NAMALWA (cell line): ENCODE measurements around the gene ACY1.
"Not testable (repeated sequence)": the region's sequence is repeated elsewhere in the genome, so short reads cannot be mapped to it uniquely, and the experiment has no call there.

Experiments used
- DNase-seq: peaks from one replicate; pipeline ENCODE4 v3.0.0-alpha.2; 2015; ENCODE audit warnings: low spot score

The ACY1 gene

DNA sequence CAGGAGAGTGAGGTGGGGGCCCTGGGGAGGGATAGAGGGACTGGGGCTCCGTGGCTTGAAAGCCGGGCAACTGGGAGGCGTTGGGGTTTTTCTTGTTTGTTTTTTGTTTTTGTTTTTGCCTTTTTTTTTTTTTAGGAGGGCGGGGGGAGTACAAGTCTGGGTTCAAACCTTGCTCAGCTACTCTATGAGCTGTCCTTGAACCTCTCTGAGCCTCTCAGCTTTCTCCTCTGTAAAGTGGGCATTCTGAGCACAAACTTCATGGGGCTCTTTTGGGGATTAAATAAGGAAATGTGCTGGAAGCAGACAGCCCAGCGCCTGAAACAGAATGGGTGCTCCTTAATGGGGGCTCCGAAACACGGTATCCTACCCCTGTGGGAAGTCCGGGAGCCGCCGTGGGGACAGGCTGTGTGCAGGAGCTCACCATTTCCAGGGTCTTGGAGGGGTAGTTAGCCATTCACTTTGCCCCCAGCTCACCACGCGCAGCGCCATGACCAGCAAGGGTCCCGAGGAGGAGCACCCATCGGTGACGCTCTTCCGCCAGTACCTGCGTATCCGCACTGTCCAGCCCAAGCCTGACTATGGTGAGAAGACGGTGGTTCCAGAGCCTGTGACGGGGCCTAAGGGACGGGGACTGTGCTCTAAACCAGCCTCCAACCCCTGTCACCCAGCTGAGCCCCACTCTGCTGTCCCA lies 388 bp downstream of the ACY1 start:
- DNase-seq: no peak

DNA sequence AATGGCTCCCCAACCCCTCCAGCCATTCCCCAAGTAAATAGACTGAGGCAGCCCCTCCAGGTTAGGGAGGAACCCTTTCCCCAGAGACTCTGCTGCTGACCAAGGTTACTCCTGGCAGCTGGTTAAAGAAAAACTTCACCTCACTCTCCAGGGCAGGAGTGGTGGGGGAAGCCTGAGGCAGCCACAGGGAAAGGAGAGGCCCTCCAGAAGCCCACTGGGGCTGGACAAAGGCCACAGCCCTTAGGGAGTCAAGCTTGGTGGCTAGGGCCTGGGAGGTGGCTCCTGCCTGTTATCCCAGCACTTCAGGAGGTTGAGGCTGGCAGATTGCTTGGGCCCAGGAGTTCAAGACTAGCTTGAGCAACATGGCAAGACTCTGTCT lies 923 bp downstream of the ACY1 start:
- no peak for DNase-seq

DNA sequence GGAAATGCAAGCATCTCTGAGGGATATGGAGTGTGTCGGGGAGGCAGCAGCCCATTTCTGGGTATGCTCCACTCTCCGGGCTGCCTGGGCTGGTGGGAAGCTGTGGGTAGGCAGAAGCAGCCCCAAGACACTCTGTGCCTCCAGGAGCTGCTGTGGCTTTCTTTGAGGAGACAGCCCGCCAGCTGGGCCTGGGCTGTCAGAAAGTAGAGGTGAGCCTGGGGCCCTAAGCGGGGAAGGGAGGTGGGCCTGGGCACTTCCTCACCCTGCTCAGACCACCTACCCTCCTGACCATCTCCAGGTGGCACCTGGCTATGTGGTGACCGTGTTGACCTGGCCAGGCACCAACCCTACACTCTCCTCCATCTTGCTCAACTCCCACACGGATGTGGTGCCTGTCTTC lies 1.7 kb downstream of the ACY1 start:
- DNase-seq: no peak

DNA sequence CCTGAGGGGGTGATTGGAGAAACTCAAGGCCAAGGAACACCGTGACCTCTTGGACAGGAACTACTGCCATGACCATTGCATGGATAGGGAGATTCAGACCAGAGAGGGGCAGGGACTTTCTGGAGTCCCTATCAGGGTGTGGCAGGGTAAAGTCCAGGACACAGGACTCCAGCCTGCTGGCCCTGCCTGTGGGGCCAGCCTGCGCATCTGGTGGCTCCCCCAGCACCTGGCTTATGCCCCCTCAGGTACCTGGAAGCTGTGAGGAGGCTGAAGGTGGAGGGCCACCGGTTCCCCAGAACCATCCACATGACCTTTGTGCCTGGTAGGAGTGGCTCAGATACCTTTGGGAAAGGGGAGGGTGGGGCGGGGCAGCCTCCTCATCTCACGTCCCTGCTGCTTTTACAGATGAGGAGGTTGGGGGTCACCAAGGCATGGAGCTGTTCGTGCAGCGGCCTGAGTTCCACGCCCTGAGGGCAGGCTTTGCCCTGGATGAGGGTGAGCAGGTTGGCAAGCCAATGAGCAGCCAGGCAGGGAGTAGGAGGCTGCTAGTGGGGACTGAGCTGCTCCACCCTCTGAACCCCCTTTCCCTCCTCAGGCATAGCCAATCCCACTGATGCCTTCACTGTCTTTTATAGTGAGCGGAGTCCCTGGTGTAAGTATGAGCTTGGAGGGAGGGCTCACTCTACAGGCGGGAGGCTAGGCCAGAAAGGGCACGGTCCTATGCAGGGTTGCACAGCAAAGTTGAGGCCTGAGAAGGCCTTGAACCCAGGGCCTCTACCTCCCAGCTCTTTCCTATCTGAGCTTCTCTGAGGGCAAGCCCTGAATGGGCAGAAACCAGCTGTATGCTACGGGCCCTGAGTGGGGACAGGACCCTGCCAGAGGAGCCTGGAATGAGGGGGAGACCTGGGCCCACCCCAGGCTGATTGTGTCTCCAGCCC lies 2.9 kb downstream of the ACY1 start:
- no peak for DNase-seq

DNA sequence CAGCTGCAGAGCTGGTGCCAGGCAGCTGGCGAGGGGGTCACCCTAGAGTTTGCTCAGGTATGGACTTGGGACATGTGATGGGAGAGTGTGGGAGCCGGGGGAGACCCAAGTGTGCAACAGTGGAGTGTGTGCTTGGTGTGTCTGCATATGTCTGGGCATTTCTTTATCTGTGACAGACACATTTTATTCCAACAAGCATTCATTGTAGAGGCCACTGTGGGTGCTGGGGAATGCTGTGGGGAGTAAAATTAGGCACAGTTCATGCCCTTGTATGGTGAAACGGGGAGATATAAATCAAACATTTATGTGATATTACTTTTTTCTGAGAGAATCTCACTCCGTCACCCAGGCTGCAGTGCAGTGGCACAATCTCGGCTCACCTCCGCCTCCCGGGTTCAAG lies 4.2 kb downstream of the ACY1 start:
- no peak for DNase-seq

DNA sequence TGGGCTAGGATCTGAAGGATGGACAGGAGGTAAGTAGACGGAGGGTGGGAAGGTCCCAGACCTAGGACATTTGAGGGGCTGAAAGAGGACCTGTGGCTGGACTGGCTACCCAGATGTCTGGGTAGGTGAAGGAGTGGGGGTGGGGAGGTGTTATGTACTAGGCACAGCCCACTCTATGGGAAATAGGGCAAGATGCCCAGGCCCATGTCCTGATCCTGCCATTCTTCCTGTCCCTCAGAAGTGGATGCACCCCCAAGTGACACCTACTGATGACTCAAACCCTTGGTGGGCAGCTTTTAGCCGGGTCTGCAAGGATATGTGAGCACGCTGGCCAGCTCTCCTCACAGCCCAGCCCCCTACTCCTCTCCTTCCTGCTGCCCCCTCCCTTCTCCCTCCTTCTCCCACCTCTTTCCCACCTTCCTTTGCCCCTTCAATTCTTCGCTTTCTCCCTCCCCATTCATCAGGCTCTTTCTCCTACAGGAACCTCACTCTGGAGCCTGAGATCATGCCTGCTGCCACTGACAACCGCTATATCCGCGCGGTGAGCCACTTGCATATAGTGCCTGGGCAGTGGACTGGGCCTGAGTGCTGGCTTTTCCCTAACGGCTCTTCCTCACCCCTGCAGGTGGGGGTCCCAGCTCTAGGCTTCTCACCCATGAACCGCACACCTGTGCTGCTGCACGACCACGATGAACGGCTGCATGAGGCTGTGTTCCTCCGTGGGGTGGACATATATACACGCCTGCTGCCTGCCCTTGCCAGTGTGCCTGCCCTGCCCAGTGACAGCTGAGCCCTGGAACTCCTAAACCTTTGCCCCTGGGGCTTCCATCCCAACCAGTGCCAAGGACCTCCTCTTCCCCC lies 5.2 kb downstream of the ACY1 start:
- DNase-seq: no peak

DNA sequence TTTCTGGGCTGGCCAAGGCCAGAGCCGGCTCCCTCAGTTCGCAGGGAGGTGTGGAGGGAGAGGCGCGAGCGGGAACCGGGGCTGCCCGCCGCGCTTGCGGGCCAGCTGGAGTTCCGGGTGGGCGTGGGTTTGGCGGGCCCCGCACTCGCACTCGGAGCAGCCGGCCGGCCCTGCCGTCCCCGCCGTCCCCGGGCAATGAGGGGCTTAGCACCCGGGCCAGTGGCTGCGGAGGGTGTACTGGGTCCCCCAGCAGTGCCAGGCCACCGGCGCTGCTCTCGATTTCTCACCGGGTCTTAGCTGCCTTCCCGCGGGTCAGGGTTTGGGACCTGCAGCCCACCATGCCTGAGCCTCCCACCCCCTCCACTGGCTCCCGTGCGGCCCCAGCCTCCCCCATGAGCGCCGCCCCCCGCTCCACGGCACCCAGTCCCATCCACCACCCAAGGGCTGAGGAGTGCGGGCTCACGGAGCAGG lies 7.2 kb downstream of the ACY1 start:
- DNase-seq: not testable (repeated sequence)

DNA sequence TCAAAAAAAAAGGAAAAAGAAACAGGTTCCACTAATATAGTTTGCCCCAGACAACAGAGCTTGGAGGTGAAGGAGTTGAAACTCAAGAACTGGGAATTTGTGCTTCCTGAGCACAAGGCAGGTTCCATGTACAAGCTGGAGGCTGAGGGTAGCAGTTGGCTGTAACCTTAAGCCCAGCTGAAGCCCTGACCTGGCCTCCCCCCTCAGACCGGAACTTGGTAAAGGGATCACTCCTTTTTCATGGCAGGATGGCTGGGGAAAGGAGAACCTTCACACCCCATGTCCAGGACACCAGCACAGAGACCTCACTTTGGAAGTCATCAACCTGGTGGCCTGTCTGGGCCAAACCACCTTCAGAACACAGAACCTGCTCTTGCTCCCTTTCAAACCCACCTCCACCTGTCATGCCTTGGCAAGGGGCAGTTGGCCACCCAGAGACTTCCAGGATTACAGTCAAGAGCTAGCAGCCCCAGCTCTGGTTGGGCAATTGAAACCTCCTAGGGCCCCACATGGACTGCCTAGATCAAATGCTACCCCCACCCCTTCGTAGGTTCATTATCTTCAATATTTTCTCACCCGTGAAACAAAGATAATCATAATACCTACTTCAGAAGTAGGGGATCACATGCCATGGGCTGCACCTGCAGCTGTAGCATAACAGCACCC lies 8.8 kb downstream of the ACY1 start:
- DNase-seq: no peak

DNA sequence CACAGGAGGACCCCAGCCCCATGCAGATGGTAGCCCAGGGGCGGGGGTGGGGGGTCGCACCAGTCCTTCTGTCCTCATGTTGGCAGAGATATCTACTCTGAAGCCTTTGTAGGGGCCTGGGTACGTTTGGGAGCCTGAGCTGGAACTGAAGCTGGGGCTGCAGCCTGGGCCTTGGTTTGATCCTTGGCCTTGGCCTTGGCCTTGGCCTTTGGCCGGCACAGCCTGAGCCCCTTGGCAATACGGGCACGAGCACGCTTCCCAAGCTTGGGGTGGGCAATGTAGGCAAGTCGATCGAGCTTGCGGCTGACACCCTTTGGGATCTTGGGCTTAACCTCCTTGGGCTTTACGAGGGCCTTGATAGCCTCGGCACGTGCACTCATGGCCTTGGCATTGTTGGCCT lies 10.3 kb downstream of the ACY1 start:
- DNase-seq: not testable (repeated sequence)

DNA sequence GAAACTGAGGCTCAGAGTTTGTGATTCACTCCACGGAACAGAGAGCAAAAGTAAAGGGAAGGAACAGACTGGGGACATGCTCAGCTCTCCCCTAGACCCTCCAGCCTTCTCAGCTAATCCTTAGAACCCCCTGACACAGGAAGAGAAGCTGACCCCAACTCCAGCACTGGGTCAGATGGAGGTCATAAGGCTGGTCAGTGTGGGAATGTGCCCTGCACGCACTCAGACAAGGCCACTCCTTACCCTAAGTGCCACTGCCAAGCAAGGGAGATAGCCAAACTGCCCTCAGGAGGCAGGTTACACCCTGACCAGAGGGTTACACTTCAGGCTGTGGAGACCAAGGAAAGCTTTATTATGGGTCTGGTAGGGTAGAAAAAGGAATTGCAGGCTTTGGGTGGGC lies 11.2 kb downstream of the ACY1 start:
- no peak for DNase-seq

DNA sequence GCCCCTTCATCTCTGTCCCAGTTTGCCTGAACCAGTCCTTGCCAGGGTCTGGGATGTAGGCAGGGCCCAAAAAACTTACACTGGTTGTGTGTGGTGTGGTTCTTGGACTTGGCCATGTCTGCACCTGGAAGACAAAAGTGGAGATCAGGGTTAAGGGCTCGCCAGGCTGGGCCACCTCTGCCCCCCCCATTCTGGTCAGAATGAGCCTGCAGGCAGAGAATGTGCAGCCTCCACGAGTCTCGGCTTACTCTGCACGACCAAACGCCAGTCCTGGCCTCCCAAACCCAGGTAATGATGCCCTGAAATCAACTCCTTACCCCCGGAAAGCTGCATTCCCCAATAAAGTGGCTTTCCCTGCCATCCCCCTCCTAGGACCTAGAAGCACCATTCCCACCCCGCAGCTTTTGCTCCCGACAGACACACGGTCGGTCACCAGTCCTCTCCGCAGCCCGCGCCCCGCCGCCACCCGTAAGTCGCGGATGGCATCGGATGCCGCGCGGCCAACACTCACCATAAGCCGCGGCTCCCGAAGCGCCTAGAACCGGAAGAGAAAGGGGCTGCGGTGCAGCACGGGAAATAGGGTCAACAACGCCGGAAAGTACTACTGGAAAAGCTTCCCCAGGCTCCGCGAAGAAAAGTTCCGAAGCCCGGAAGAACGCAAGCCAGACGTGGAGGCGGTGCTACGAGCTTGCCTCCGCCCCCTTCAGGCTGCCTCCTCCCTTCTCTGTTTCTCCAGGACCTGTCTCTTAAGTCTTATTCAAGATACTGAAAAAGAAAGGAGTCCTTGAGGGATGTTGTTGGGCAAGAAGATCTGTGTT lies 12.2 kb downstream of the ACY1 start, which contains the start of gene RPL29:
Gene RPL29, minus strand, starts transcription at position 550 of the 818 bp plus-strand sequence. Its CDS starts 434 bp downstream, at position 116.
- peak; percentile 88 for DNase-seq

DNA sequence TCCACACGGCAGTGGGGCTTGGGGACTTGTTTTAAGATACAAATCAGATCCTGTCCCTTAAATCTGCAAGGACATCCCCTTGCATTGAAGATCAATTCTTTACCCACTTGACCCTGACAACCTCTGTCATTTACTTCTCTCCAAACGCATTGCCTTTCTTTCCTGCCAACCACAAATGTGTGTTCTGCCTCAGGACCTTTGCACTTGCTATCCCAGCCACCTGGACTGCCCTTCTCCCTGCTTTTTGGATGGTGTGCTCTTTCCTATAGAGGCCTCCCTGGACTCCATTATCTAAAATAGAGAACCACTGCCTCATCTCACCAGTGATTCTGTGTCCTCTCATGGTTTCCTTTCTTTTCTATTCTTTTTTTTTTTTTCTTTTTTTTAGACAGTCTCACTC lies 13.8 kb downstream of the ACY1 start:
- no peak for DNase-seq

DNA sequence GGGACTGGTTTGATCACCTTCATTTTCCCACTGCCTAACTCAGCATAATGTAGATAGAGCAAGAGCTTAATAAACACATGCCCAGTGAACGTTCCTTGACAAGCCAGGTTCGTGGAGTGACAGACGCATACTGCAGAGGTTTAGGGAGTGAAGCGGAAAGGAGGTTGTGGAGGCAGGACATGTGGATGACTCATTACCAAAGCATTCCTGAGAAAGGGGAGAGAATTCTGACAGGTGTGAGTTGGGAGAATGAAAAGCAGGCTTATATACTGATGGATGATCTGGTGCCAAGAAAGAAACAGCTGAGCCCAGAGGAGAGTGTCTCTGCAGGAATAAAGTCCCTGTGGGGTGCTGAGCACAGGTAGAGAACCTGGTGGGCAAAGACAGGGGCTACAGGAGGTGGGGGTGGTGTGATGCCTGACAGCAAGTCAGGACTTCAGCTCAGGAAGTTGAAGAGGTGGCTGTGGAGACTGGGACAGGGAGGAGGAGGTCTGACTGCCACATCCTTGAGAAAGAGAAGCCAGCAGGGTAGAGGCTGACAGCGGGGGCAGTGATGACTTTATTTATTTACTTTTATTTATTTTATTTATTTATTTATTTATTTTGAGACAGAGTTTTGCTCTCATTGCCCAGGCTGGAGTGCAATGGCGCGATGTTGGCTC lies 14.7 kb downstream of the ACY1 start:
- DNase-seq: no peak

DNA sequence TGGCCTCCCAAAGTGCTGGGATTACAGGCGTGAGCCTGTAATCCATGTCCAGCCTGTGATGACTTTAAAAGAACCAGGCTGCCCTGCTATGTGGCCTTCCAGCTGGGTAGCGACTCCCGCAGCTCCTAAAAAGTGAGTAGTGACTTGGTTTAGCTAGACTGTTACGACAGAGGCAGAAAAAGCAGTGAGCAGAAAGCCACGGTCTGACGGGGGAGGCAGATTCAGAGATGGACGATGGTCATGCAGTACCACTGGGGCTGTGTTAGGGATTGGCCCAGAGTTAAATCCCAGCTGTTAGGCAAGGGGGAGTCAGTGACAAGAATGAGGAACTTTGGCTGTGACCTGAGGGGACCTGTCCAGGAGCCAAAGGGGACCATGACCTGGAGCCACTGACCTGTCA lies 15.4 kb downstream of the ACY1 start:
- DNase-seq: no peak

DNA sequence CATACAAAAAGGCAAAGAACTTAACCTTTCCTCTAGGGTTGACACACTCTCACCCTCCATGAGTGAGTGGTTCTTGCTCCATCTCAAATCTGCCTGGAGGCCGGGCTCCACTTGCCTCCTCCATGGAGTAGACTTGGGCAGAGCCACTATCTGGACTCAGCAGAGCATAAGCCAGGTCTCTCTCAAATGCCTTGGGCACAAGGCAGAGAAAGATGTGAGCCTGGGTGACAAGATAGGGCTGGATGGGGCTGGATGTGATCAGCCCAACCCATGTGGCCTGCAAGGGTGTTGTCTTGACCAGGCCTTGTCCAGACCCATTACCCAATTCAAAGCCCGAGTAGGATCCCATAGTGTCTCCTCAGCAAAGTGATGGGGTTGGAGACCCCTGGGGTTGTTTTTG lies 16.5 kb downstream of the ACY1 start:
- DNase-seq: no peak

DNA sequence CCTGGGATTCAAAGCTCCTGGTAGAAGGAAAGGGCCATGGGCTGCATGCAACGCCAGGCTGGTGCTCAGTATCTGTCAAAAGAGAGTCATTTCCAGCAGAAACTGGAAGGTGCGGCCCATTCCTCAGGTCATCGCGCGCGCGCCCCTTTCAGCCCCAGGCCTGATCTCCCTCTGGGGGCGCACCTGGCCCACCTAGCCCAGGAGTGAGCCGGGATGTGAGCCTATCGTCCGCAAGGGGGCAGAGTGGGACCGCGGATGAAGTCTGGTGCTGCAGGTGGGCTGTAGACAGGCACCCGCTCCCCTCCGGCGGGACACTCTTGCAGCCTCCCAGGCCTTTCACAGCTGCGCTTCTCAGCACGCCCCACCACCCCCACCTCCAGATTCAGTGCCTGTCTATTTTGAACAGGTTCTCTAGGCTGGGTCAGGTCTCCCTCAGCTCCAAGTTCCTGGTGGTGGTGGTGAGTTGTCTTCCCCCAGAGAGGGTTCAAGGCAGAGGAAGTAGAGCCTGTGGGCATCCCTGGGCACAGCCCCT lies 18.2 kb downstream of the ACY1 start:
- DNase-seq: peak; percentile 85

DNA sequence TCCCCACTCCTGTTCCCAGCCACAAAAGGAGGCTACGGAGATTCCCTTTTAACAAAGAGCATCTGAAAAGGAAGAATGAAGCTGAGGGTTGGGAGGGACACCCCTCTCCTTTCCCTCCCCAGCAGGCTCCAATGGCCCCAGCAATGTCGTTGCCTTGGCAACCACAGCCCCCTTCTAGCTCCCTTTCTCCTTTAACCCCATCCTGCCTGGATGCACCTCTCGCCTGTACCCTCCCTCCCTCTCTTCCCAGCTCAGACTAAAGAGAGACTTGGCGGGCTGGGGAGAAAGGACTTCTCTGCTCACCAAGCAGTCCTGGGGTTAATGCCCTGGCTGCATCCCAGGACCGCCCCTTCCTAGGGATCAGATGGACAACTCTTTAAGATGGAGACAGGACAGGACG lies 19.4 kb downstream of the ACY1 start:
- DNase-seq: no peak

DNA sequence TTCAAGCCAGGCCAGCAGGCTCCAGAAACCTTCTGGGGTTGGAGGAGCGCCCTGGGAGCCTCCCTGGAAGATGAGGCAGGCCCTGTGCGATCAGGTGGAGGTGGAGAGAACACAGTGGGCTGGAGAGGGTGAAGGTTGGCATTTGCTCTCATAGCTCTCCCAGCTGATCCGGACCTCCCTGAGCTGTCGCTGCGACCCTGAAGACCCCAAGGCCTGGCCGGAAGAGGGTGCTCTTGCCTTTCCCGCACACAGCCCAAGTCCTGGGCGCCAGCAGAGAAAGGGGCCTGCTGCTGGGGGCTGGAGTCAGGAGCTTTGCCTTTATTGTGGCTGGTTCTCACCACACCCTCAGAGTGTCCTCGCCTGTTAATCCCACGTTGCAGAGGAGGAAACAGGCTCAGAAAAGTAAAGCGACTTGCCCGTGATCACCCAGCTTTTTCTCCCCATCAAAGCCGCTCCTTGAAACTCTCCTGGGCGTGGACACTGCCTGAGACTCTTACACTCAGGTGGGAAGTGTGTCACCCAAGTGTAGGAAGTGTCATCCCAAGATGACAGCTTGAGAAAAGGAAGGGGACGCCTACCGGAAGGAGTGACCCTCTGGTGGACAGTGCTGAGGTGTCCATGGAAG lies 20.9 kb downstream of the ACY1 start:
- peak; percentile 44 for DNase-seq

DNA sequence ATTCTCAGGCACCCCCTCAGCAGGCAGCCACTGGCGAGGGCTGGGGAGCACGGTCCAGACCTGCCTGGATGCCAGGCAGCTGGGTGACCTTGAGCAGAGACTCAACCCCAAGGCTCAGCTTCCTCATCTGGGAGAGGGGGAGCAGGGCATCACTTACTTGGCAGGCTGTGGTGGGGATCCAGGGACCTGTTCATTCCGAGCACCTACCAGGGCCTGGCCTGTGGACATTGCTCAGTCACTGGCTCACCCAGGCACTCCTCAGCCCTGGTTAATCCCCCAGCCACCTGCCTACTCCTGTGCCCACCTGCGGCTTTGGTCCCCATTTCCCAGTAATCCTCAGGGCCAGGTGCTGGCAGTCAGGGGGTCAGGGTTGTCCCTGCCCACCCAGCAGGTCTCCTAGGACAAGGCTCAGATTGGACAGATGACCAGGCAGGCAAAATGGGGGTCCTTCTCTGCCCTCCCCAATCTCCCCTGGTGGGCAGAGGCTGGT lies 21.6 kb downstream of the ACY1 start:
- DNase-seq: no peak
